Epidermal melanocyte (primary cell): ENCODE data around the gene RFX5.

Source experiments
- DNase-seq: peaks from one replicate; pipeline ENCODE4 v3.0.0; 2011; ENCODE audit warnings: low spot score; ENCODE audit not compliant: insufficient read length

Gene RFX5

GRCh38 chr1:151325231-151325630, 21.8 kb downstream of the RFX5 start:
- DNase-seq, result no peak

DNA sequence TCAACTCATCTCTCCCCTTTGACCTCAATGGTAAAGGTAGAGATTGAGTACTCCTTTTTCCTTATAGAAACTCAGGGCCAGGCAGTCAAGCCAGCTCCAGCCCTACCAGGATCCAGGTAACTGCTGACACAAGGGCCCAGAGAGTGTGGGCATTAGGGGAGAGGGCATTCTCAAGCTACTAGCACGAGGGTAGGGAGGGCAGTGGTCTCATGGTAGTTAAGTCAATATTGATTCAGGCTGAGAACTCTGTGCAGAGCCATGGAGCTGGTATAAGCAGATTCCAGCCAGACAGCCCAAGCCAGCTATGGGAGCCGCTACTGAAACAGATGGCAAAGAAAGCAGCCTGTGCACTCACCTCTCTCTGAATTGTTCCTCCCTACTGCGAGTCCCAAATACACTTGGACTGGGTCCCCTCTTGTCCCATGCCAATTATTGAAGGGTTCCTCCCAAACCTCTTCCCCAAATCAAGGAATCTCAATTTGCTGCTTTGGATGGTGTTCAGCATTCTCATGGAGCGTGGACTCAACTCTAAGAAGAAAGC, 22.6 kb downstream of the RFX5 start:
- no peak for DNase-seq

GRCh38 chr1:151318975-151319374, 28.1 kb downstream of the RFX5 start:
- DNase-seq, result no peak

DNA sequence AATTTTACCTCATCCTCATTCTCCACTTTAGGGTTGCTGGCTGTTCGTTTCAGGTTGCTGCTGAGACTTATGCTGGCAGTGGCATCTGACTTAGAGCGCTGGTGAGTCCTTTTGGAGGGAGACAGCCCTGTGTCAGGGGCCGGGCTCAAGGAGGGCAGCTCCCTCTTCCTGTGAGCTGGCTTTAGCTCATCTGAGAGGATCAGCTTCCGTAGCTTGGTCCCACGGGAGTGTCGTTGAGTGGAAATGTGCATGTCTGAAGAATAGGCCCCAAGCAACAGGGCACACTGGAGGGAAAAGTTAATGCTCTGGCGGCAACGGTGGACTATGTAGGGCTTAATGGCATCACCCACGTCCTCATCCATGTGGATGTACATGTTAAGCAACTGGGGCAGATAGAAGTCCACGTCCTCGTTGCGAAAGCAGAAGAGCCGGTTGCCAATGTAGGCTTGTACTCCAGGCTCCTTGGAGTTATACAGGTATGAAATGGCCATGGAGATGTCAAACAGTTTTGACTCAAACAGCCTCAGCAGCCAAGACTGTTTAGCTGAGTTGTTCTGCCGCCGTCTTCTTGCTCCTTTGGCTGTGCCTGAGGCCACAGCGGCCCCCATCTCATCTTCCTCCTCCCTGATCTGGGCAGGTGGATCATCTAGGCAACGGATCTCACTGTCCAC, 31.4 kb downstream of the RFX5 start:
- no peak for DNase-seq

DNA sequence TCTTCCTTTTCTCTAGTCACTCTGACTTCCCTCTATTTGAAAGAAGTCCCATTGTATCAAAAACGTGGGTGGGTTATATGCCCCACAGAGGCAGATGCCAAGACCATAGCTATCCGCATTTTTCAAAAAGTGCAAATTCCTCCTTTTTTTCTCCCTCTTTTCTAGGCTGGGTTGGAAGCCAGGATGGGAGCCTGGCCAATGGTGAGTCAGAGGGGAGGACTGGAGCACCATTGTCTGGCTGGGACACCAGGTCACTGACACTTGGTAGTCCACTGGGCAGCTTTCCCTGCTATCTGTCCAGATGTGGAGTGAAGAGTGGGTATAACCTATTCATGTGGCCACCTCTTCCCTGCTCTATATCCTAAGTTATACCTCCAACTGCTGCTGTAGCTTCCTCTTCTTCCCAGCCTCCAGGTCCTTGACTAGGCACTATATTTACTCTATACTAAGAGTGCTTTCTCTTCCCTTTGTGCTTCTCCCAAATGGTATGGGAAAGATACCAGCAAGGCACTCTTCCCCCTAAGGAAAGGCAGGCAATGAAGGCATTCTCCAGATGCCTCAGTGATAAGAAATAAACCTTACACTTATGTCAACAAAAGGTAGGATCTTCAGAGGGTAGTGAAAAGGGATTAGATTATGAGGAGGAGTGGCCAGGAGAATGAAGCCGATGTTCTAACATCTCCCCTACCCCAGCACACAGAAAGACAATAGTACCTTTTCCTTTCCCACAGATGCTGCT, 32.7 kb downstream of the RFX5 start:
- peak; percentile 78 for DNase-seq

DNA sequence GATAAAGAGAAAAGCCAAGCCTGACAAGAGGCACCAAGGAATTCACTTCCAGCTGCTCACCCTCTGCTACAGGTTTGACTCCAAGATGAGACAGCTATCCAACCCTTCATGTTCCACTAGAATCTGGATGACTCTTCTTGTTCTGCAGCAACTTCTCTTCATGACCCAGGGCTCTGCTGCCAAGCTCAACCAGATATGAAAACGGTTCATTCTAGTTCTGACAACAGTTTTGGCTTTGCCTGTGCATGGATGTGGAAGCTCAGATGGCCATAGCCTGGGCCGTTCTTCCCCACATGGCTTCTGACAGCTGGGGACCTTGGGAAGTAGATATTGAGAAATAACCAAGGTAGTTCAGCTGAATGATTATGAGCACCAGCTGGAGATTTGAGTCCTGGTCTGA, 33.6 kb downstream of the RFX5 start:
- no peak for DNase-seq

GRCh38 chr1:151312826-151313225, 34.2 kb downstream of the RFX5 start:
- no peak for DNase-seq

- DNase-seq, result no peak
Observed at GRCh38 chr1:151312411-151312810, 34.6 kb downstream of the RFX5 start.

GRCh38 chr1:151311589-151312331, 35.3 kb downstream of the RFX5 start:
- DNase-seq, result peak; percentile 88

GRCh38 chr1:151311011-151311410, 36.0 kb downstream of the RFX5 start:
- peak; percentile 8 for DNase-seq

DNA sequence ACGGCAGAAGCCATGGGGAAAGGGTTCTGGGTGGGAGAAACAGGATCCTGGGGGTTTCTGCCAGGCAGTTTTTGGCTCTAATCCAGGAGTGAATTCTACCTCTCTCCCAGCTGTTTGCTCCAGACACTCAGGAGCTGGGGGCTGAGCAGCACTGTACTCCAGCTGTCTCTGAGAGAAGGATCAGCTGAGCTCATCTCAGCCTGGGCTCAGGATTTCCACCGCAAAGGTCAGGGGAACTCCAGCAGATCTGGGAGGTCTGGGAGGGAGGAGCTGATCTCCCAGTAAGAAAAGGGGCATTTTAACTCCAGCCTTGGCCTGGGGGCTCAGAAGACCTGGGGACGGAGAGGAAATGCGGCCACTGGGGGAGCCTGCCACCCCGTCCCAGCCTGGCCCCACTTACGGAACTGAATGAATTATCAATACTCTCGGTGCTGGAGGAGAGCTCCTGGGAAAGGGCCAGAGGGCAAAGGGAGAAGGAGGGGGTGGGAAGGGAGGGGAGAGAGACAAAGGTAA, 37.2 kb downstream of the RFX5 start:
- DNase-seq, result peak; percentile 66

DNA sequence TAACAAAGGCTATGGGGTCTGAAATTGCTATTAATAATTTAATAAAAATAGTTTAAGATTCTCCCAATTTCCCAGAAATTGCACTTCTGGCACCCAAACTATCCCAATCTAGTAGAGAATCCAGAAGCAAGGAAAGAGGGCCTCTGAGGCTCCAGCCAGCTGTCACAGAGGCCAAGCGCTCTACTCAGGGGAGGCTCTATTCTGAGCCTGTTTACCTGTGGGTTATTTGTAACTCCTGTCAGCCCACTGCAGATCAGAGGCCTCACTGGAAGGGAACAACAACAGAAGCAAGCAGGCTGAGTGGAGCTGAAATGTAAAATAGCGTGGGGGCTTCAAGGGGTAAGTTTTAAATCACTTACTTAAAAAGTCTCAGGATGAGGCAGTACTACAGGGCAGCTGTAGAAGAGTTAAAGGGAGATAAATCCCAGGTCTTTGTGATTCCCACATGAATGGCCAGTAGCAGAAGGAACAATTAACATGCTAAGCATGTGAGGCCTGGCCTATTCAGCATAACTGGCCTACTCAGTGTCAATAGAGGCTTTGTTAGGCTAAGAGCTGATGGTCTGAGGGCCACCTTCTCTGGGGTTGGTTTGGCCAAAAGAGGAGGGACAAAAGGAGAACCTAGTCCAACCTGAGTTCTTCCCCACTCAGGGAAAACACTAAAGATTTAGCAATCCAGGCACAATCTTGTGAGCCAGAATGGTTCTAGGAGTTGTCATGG, 52.1 kb downstream of the RFX5 start:
- no peak for DNase-seq

DNA sequence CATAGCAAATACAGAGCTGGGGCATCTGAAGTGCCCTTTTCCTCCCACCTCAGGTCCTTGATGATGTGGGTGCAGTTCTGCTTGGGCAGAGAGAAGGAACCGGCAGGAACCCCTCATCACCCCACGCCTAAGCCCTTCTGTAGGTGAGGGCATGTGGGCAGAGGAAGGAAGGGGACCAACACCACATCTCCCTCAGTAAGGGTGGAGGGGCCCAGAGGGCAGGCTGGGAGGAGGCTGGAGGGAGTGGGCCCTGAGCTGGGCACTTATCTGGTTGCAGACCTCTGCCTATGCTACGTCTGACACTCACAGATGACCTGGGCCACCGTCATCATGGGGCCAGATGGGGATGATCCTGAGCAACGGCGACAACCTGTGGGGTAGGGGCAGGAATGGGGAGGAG, 54.0 kb downstream of the RFX5 start:
- DNase-seq, result no peak

DNA sequence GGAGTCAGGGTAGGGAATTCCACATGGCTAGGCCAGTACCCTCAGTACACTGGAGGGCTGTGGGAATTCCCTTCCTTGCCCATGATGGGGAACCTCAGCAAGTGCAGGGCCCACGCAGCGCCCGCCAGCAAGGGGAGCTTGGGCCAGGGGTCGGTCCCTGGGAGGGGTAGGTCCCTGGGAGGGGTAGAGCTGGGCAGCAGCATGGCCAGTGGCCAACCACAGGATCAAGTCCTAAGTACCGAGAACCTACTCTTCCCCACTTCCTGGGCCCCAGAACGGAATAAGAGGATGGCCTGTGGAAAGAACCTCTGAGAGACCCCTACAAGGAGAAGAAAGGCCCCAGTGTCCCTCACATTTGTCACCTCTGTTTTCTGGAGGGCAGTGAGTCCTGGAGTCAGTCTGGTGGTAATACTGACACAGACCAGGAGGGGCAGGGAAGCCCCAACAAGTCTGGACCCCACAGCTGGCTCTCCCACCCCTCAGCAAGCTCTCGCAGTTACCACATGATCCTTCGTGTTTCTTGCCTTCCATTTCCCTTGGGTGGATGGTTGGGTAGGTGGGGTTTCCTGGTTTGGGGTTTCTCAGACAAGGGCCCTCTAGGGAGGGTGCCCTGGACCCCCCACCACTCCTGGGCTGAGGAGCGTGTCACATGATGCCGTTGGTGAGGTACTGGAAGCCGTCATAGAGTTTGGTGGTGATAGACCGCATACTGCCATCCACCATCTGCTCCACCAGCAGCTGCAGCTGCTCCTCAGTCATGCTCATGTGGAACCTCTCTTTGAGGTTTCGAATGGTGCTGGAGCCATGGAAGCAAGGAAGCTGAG, 54.6 kb downstream of the RFX5 start:
- DNase-seq, result no peak

DNA sequence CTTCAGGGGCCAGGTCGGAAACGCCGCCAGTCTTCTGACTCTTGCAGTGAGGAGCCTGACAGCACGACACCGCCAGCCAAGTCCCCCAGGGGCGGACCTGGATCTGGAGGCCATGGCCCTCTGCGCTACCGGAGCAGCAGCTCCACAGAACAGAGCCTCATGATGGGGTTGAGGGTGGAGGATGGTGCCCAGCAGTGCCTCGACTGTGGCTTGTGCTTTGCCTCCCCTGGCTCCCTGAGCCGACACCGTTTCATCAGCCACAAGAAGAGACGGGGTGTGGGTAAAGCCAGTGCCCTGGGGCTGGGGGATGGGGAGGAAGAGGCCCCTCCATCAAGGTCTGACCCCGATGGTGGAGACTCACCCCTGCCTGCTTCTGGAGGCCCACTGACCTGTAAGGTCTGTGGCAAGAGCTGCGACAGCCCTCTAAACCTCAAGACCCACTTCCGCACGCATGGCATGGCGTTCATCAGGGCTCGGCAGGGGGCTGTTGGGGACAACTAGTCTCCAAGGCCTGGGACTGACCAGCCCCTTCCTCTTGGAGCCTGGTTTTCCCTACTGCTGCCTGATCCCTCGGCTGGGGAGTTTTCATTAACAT, 56.2 kb downstream of the RFX5 start:
- DNase-seq, result no peak
